Fibroblast of skin of scalp (primary cell): ENCODE measurements around the gene INTS6L.
"Not testable (repeated sequence)": the region's sequence is repeated elsewhere in the genome, so short reads cannot be mapped to it uniquely, and the experiment has no call there.

Experiments
- DNase-seq: peaks from one replicate; pipeline ENCODE4 v3.0.0-alpha.2; 2013

Gene INTS6L

DNA sequence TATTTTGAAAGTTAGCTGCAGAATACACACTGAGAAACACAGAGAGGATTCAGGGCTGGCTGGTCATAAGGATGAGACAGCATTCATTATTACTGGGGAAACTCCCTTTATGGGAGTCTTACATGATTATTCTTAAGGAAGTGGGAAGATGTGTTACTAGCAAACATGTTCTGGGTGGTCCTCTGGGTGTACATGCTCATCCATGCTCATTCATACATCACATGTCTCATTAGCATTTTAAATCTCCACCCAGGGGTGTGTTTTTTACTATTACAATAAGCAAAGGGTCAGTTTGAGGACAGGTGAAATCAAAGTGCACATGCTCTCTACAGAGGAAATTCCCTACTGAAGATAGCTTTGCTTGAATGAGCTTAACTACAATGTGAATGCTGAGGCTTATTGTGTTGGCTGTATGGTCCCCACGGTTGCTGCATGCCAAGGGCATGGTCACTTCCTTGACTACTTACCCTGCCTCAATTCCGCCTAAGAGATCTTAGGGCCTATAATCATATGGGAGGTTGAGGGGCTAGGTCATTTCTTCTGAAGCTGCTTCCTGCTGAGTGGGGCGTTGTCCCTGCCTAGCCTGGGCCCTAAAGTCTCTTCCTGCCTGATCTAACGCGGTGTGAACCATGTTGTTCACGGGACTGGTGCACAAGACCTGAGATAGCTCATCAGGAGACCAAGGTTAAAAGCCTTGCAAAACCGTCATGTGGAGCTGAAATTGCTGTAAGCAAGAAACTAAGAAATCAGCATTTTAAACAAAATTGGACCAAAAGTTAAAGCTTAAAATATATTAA is 104.1 kb downstream of the INTS6L start:
- DNase-seq: not testable (repeated sequence)

DNA sequence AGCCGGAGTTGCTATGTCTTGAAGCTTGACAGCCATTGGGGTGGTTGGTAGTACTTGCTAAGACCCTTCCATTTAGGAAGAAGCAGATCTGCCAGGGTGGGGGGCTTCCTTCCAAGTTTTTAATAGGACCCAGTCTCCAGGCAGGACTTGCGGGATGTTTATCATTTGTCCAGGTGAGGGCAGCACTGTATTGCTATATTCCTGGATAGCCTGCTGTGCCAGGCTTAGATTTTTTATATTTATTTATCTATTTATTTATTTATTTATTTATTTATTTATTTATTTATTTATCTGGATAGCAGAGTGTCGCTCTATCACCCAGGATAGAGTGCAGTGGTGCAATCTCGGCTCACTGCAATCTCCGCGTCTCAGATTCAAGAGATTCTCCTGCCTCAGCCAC is 105.5 kb downstream of the INTS6L start:
- no peak for DNase-seq

DNA sequence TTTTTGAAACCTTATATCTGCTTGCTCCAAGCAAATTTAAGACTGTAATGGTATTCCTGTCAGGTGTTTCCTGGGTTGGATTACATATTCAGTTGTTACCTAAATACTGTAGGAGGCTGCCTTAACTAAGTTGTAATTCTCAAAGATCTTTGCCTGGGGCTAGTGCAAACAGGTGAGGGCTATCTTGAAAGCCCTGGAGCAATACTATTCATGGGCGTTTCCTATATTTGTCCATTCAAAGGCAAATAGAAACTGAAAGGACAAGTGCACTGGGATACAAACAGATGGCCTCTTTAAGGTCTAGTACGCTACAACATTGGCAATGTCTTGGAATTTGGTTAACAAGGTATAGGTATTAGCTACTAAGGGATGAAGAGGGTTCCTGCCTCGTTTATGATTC is 108.9 kb downstream of the INTS6L start:
- no peak for DNase-seq
